Nephron progenitor cell (in vitro differentiated cells): ENCODE results near the gene EMC9.
A peak's percentile ranks its signal among the peaks of the same experiment; 100 is the strongest.

ENCODE experiments used
- DNase-seq: peaks from one replicate; pipeline ENCODE4 v3.0.0; 2021
- H3K27ac Mint-ChIP-seq: 2 replicates; pipeline ENCODE4 v1.8.0; 2021; ENCODE audit warnings: mild to moderate bottlenecking, moderate library complexity, mixed read lengths
- H3K27me3 Mint-ChIP-seq: 2 replicates; pipeline ENCODE4 v1.8.0; 2021; ENCODE audit warnings: mild to moderate bottlenecking, low read depth, mixed read lengths; ENCODE audit not compliant: poor library complexity
- H3K36me3 Mint-ChIP-seq: 2 replicates; pipeline ENCODE4 v1.8.0; 2021; ENCODE audit warnings: low read depth, mixed read lengths
- H3K4me1 Mint-ChIP-seq: 2 replicates; pipeline ENCODE4 v1.8.0; 2021; ENCODE audit warnings: mixed read lengths
- H3K4me3 Mint-ChIP-seq: 2 replicates; pipeline ENCODE4 v1.8.0; 2021; ENCODE audit warnings: mild to moderate bottlenecking, moderate library complexity, mixed read lengths
- H3K9me3 Mint-ChIP-seq: 2 replicates; pipeline ENCODE4 v1.8.0; 2021; ENCODE audit warnings: mild to moderate bottlenecking, moderate library complexity, mixed read lengths
- TF ChIP-seq, protein P1 (sequence below): fragments of 200-600 bp; sonication (generic); IDR thresholded peaks from 2 replicates; pipeline ENCODE4 v1.5.0; 2021; ENCODE audit warnings: antibody characterized with exemption

The EMC9 gene

DNA sequence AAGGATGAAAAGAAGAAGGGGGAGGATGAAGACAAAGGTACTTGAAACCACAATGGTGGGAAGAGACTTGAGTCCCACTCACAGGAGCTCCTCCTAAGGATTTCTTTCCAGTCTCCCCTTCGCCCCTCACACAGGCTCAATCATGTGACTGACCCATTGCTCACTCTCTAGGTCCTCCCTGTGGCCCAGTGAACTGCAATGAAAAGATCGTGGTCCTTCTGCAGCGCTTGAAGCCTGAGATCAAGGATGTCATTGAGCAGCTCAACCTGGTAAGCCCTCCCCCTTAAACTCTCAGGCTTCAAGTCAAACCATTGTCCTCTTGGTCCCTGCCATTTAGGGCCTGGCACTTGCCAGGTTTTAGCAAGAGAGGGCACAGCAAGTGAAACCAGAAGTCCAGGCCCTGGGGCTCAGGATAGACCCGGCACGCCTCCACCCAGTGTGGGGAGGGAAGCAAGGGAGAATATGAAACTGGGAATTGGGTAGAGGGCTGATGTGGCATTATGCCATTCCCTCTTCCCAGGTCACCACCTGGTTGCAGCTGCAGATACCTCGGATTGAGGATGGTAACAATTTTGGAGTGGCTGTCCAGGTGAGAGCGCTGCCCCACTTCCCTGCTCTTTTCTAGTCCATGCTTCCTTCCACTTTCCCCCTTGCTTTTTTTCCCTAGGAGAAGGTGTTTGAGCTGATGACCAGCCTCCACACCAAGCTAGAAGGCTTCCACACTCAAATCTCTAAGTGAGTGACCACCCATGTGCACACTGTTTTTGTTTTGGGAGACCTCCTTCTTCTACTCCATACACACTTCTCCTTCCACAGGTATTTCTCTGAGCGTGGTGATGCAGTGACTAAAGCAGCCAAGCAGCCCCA is 3.6 kb downstream of the EMC9 start:
- Mint-ChIP-seq H3K9me3 (no peaks in the 10 kb centered on the region), H3K4me1 (peaks cover 57% of the 10 kb centered on the region), H3K4me3 (peak overlapping the region; percentile 83), H3K36me3 (peaks cover 25% of the 10 kb centered on the region), H3K27ac (no peak overlapping the region), H3K27me3 (peaks cover 18% of the 10 kb centered on the region)
- TF ChIP-seq, protein P1, sequence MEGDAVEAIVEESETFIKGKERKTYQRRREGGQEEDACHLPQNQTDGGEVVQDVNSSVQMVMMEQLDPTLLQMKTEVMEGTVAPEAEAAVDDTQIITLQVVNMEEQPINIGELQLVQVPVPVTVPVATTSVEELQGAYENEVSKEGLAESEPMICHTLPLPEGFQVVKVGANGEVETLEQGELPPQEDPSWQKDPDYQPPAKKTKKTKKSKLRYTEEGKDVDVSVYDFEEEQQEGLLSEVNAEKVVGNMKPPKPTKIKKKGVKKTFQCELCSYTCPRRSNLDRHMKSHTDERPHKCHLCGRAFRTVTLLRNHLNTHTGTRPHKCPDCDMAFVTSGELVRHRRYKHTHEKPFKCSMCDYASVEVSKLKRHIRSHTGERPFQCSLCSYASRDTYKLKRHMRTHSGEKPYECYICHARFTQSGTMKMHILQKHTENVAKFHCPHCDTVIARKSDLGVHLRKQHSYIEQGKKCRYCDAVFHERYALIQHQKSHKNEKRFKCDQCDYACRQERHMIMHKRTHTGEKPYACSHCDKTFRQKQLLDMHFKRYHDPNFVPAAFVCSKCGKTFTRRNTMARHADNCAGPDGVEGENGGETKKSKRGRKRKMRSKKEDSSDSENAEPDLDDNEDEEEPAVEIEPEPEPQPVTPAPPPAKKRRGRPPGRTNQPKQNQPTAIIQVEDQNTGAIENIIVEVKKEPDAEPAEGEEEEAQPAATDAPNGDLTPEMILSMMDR = no peak
- DNase-seq = no peak

DNA sequence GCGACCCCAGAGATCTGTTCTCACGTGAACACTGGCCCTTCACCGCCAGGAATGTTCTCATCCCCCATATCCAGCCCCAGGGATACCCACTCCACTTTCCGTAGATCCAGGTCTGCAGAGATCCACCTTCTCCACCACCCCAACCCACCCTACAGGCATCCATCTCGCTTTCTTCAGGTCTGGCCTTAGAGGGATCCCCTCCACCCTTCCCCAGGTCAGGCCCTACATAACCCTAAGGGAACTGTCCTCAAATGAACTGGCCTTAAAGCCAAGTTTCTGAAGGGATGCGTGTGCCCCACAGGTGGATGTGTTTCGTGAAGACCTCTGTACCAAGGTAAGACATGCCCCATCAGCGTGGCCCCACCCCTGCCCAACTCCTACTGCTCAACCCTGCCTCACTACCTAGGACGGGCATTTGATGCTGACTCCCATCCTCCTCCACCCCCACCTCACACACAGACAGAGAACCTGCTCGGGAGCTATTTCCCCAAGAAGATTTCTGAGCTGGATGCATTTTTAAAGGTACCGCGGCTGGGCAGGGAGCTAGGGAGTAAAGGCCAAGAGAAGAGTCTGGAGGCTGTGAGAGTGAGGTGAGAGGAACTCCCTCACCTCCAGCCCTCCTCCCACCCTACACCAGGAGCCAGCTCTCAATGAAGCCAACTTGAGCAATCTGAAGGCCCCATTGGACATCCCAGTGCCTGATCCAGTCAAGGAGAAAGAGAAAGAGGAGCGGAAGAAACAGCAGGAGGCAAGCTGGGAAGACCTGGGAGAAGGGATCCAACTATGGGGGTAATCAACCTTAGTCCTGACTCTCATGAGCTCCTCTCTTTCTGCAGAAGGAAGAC is 4.5 kb downstream of the EMC9 start:
- Mint-ChIP-seq H3K4me3 (peak overlapping the region; percentile 83), H3K4me1 (peaks cover 61% of the 10 kb centered on the region), H3K27ac (peak overlapping the region; percentile 73), H3K27me3 (peaks cover 18% of the 10 kb centered on the region), H3K9me3 (no peaks in the 10 kb centered on the region), H3K36me3 (peaks cover 25% of the 10 kb centered on the region)
- TF ChIP-seq, protein P1 = no peak
- DNase-seq = no peak

DNA sequence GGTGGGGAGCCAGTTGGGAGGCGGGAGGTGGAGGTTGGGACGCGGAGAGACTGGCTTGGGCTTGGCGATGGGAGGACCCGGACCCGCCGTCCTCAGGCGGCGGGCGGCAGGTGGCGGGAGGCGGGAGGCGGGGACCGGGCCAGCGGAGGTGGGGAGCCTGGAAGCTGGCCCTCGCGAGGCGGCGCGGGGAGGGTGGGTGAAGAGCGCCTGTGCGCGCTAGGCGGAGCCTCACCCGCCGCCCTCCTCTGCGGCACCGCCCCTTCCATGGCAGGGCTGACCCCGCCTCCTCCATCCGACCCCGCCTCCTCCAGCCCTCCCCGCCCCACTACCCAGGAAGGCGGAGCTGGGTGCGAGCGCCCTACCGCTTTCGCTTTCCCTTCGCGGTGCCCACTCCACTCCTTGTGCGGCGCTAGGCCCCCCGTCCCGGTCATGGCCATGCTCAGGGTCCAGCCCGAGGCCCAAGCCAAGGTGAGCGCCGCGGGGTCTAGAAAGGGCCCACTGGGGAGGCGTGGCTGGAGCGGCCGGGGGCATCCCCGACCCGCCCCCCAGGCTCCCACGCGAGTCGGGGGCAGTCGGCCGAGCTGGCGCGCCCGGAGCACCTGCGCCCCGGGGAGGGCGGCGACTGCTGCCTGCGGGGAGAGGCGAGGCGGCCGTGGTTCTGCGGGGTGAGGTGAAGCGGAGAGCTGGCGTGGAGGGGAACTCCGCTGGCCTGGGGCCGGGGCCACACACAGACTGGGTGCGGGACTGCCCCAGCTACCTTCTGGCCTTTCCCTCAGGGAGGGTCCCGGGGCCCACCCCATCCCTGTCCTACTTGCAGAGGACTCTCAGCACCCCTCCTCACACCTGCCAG is 5.3 kb downstream of the EMC9 start, which contains the start of gene PSME1:
PSME1 (plus strand) TSS at position 361 of the 850 bp plus-strand sequence; CDS start at position 430, 69 bp downstream.
- DNase-seq = peak; percentile 96
- Mint-ChIP-seq H3K4me3 (peak within 1 kb of the TSS; percentile 88), H3K27me3 (peaks cover 22% of the 10 kb centered on the region), H3K9me3 (no peaks in the 10 kb centered on the region), H3K27ac (peak within 1 kb of the TSS; percentile 73), H3K36me3 (peaks cover 25% of the 10 kb centered on the region), H3K4me1 (peaks cover 66% of the 10 kb centered on the region)
- TF ChIP-seq, protein P1 = no peak

DNA sequence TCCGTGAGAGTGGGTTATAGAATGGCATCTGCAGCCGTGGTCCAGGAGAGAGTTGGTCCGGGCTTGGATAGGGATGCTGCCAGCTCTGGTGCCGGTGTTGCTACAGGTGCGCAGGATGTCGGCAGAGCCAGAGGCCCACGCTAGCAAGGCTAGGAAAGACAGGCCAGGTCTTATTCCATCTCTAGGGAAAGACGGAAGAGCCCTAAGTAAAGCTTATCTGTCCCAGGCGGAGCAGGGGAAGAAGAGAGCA is 5.9 kb downstream of the EMC9 start:
- DNase-seq = no peak
- TF ChIP-seq, protein P1 = no peak
- H3K9me3 Mint-ChIP-seq = no peaks in the 10 kb centered on the region
- peaks cover 22% of the 10 kb centered on the region for H3K27me3 Mint-ChIP-seq
- H3K4me1 Mint-ChIP-seq = peaks cover 67% of the 10 kb centered on the region
- H3K4me3 Mint-ChIP-seq = peak overlapping the region; percentile 88
- H3K27ac Mint-ChIP-seq = no peak overlapping the region
- H3K36me3 Mint-ChIP-seq = peaks cover 25% of the 10 kb centered on the region

DNA sequence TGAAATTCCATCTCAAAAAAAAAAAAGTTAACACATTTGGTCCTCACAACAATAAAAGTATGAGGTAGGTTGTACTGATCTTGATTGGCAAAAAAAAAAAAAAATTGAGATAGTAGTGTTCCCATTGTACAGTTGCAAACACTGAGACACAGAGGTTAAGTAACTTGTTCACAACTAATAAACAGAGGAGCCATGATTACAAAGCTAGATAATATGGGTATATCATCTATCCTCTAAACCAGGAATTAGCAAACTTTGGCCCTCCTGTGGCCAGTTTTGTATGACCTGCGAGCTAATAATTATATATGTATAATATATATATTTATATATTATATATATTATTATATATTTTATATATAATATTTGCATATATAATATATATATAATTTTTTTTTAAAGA is 7.7 kb downstream of the EMC9 start:
- Mint-ChIP-seq H3K4me3 (no peak overlapping the region), H3K27me3 (peaks cover 22% of the 10 kb centered on the region), H3K27ac (no peak overlapping the region), H3K9me3 (no peaks in the 10 kb centered on the region), H3K36me3 (peaks cover 13% of the 10 kb centered on the region), H3K4me1 (peaks cover 54% of the 10 kb centered on the region)
- DNase-seq = no peak
- TF ChIP-seq, protein P1 = no peak
